Breast epithelium (tissue), 4 donors: ENCODE data around the gene LIF. TPM values are rescaled to one million over a fixed set of nuclear protein-coding genes. Genes with fewer than 3 reads are reported as not detected.
A peak's percentile ranks its signal among the peaks of the same experiment; 100 is the strongest.

Experiments
- DNase-seq, 2 donors: peaks; one replicate each; pipeline ENCODE4 v3.0.0-alpha.2; 2019; ENCODE audit warnings: low spot score in 2 of 2
- H3K27ac ChIP-seq, 2 donors: fragments of 200-600 bp; sonication (generic) in 1 of 2; one replicate each; pipeline ENCODE4 v1.5.1; 2016 to 2019; ENCODE audit warnings: mild to moderate bottlenecking in 1 of 2
- H3K27me3 ChIP-seq, 2 donors: fragments of 200-600 bp; sonication (generic) in 1 of 2; one replicate each; pipeline versions ENCODE4 v1.5.1 to v1.6.0; 2017 to 2019; ENCODE audit warnings: control low read depth in 1 of 2, mild to moderate bottlenecking in 1 of 2
- H3K36me3 ChIP-seq: fragments of 200-600 bp; one replicate; pipeline ENCODE4 v1.5.1; 2019
- H3K4me1 ChIP-seq, 2 donors: fragments of 200-600 bp; sonication (generic); one replicate each; pipeline ENCODE4 v1.5.1; 2016 to 2019; ENCODE audit warnings: control low read depth in 1 of 2
- H3K4me3 ChIP-seq, 3 donors: fragments of 200-600 bp; sonication (generic); 1 replicate in 2 of 3; 2 replicates in 1 of 3; pipeline ENCODE4 v1.5.1; 2016 to 2019; ENCODE audit warnings: mild to moderate bottlenecking in 3 of 3, moderate library complexity in 2 of 3
- H3K9me3 ChIP-seq, 2 donors: fragments of 200-600 bp; sonication (generic) in 1 of 2; one replicate each; pipeline ENCODE4 v1.5.1; 2016 to 2019; ENCODE audit warnings: control low read depth in 1 of 2
- POLR2A ChIP-seq: fragments of 450-650 bp; IDR thresholded peaks from one replicate; pipeline ENCODE4 v1.6.1; 2016; ENCODE audit warnings: antibody characterized with exemption, mild to moderate bottlenecking, moderate library complexity
- POLR2AphosphoS5 ChIP-seq, 3 donors: sonication (generic); formaldehyde crosslinking; IDR thresholded peaks; one replicate each; pipeline ENCODE4 v1.6.1; 2017; ENCODE audit warnings: antibody characterized with exemption in 3 of 3
- intact Hi-C: fragments of 100-400 bp; cut with DNase I; formaldehyde crosslinking; loops from one replicate; pipeline ENCODE4 v1.15.1; 2023; ENCODE audit warnings: low total_unique reads
- total RNA-seq, 3 donors: library from RNA; depleted of rRNA; stranded (reverse); fragments of >200 nt; gene quantifications; one replicate each; pipeline ENCODE4 v1.1.0, GENCODE V29; 2016
- TF ChIP-seq, protein P1 (sequence below), 3 donors: fragments of 450-650 bp; IDR thresholded peaks; one replicate each; pipeline ENCODE4 v1.5.1; 2016 to 2017; ENCODE audit warnings: antibody characterized with exemption in 3 of 3, mild to moderate bottlenecking in 3 of 3, moderate library complexity in 3 of 3

Gene LIF
- total RNA-seq, 3 donors from 2014 or later: 1.4 to 9.5 (median 1.6) TPM

DNA sequence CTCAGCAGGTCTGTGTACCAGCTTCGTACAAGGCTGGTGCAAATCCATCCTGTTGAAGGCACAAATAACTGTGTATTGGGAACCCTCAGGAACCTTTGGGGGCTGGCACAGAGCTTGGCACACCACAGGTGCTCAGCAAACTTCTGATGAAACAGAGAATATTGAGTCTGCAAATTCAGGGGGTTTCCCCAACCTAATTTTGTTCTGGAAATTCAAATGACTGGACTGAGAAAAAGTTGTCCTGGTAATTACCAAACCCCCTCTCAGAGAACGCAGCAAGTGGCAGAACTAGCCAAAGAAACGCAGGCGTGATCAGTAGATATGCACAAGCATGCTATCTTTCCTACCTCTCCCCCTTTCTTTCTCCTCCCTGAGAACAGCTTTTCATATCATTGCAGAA is 47.6 kb downstream of the LIF start:
- intact Hi-C loops: no loop called here
- Histone ChIP-seq H3K27me3 (no peaks in the 10 kb centered on the region), H3K4me1 (peaks cover 0 to 2% of the 10 kb centered on the region in 2 donors), H3K9me3 (no peaks in the 10 kb centered on the region), H3K27ac (no peak overlapping the region), H3K36me3 (no peaks in the 10 kb centered on the region), H3K4me3 (no peak overlapping the region)
- no peak for TF ChIP-seq POLR2A
- no peak for TF ChIP-seq POLR2AphosphoS5 (IDR thresholded peaks at IDR 0.05)
- TF ChIP-seq, protein P1, sequence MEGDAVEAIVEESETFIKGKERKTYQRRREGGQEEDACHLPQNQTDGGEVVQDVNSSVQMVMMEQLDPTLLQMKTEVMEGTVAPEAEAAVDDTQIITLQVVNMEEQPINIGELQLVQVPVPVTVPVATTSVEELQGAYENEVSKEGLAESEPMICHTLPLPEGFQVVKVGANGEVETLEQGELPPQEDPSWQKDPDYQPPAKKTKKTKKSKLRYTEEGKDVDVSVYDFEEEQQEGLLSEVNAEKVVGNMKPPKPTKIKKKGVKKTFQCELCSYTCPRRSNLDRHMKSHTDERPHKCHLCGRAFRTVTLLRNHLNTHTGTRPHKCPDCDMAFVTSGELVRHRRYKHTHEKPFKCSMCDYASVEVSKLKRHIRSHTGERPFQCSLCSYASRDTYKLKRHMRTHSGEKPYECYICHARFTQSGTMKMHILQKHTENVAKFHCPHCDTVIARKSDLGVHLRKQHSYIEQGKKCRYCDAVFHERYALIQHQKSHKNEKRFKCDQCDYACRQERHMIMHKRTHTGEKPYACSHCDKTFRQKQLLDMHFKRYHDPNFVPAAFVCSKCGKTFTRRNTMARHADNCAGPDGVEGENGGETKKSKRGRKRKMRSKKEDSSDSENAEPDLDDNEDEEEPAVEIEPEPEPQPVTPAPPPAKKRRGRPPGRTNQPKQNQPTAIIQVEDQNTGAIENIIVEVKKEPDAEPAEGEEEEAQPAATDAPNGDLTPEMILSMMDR (IDR thresholded peaks at IDR 0.05): no peak
- DNase-seq: no peak

DNA sequence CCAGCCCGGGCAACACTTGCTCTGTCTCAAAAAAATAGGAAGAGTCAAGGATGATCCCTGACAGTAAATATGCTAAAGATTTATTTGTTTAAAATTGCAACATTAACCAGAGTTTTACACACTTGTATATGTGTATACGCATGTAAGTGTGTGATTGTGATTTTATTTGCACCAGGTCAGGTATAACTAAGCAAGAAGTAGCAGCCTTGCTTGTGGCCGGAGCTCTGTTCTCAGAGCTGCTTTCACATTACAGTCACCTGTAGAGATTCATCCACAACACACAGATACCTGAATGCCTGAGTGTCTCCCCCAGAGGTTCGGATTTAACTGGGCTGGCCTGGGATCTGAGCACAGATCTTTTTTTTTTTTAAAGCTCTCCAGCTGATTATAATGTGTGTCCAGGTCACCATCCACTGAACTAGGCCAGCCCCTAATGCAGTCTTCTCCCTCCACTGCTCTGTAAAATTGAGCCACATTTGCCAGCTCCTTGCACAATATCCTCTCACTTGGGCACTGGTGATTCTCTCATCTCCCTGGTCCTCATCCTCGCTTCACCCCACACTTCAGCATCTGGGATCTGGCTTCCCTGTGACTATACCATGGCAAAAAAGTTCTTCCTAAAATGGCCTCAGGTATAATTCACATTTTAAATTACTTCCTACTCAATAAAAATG is 48.3 kb downstream of the LIF start:
- no peak overlapping the region for H3K27ac ChIP-seq
- no peaks in the 10 kb centered on the region for H3K4me1 ChIP-seq
- H3K36me3 ChIP-seq: no peaks in the 10 kb centered on the region
- intact Hi-C loops: no loop called here
- H3K27me3 ChIP-seq: no peaks in the 10 kb centered on the region
- TF ChIP-seq, protein P1 (IDR thresholded peaks at IDR 0.05): no peak
- TF ChIP-seq POLR2AphosphoS5 (IDR thresholded peaks at IDR 0.05) (no peak), POLR2A (no peak)
- H3K9me3 ChIP-seq: no peaks in the 10 kb centered on the region
- no peak overlapping the region for H3K4me3 ChIP-seq
- no peak for DNase-seq

DNA sequence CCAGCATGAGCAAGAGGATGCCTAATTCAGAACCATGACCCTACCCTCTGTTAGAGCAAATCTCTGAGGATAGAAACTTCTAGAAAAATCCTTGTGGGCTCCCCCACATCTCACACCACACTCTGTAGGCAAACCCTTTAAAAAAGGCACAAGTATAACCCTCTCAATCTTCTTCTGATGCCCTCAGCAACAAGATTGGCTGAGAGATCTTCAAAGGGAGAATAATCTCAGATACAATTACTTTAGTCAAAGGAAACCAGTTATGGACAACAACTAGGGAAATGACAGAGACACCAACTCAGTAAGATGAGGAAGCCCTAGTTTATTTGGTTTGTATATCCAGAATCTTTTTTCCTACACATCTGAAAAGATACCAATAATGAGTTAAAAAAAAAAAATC is 49.2 kb downstream of the LIF start:
- Histone ChIP-seq H3K27me3 (no peaks in the 10 kb centered on the region), H3K4me1 (no peaks in the 10 kb centered on the region), H3K9me3 (no peaks in the 10 kb centered on the region), H3K27ac (peak overlapping the region; percentile 94), H3K4me3 (no peak overlapping the region), H3K36me3 (no peaks in the 10 kb centered on the region)
- no peak for TF ChIP-seq POLR2A
- TF ChIP-seq POLR2AphosphoS5 (IDR thresholded peaks at IDR 0.05): no peak
- TF ChIP-seq, protein P1 (IDR thresholded peaks at IDR 0.05): no peak
- DNase-seq: no peak
- intact Hi-C loops: no loop called here

DNA sequence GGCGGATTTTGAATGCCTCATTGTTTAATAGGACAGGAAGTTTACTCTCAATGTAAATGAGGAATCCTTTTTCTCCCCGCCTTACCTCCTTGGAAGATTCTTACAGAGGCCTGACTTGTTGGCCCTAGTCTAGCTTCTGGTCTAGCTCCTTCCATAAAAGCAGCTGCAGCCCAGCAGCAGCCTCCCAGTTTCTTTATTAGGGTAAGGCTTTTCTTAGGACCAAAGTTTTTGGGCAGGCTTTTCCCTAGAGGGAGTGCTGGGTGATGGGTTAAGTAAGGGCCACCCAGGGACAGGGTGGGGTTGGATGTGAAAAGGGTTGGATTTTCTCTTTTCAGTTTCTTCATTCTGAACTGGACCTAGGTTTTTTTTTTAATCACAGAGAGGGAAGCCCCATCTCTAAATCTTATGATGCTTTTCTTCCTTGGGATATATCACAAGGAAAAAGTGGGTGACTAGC is 49.7 kb downstream of the LIF start:
- H3K9me3 ChIP-seq: no peaks in the 10 kb centered on the region
- H3K27ac ChIP-seq: peak overlapping the region; percentile 94
- DNase-seq: no peak
- H3K4me1 ChIP-seq: no peaks in the 10 kb centered on the region
- H3K4me3 ChIP-seq: no peak overlapping the region
- TF ChIP-seq POLR2A: no peak
- TF ChIP-seq, protein P1 (IDR thresholded peaks at IDR 0.05): no peak
- no peak for TF ChIP-seq POLR2AphosphoS5 (IDR thresholded peaks at IDR 0.05)
- H3K36me3 ChIP-seq: no peaks in the 10 kb centered on the region
- intact Hi-C loops: no loop called here
- H3K27me3 ChIP-seq: no peaks in the 10 kb centered on the region

DNA sequence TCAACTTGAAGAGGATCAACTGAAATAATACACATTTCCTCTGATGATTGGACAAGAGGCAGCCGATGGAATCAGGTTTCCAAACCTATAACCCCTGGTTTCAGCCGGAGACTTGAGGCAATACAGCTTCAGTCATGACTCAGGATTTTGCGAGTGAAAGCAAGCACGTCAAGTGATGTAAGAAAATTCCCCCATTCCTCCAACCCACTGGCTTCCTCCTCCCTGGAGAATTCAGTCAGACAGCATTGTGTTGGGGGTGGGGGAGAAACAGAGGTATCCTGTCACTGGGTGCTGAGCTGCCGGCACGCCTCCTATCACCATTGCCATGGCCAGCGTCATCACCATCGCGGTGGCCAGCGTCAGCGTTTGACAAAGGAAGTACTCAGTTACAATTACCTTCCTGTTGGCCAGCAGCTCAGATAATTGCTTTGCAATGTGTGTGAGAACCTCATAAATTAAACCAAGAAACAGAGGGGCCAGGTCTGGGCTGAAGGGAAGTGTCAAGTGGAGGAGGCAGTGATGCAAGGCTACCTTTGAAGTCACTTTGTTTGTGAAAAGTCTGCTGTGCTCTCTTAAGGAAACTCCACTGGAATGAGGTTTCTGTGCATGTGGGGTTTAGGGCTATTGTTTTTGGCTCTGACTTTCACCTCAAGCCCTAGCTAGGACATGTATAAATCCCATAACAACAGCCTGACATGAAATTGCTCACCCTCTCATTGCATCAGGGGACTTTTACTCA is 50.2 kb downstream of the LIF start:
- intact Hi-C loops: no loop called here
- Histone ChIP-seq H3K27ac (peak overlapping the region; percentile 94), H3K27me3 (no peaks in the 10 kb centered on the region), H3K4me3 (peak overlapping the region in 1 of 3 donors; percentile 20), H3K9me3 (no peaks in the 10 kb centered on the region), H3K4me1 (no peaks in the 10 kb centered on the region), H3K36me3 (no peaks in the 10 kb centered on the region)
- no peak for TF ChIP-seq POLR2A
- peak; percentile 37 to 88 (median 59) for TF ChIP-seq POLR2AphosphoS5 (IDR thresholded peaks at IDR 0.05)
- TF ChIP-seq, protein P1 (IDR thresholded peaks at IDR 0.05): no peak
- peak; percentile 72 to 96 for DNase-seq
